AG08396 (cell line): Measurements from ENCODE around the gene METTL23.
"Not testable (repeated sequence)": the region's sequence is repeated elsewhere in the genome, so short reads cannot be mapped to it uniquely, and the experiment has no call there.

Experiments used
- DNase-seq: peaks from one replicate; pipeline ENCODE4 v3.0.0; 2012; ENCODE audit warnings: low spot score, mixed read lengths

METTL23 gene

GRCh38 chr17:76695059-76695831 is 31.4 kb upstream of the METTL23 start:
- no peak for DNase-seq

- no peak for DNase-seq
These were observed 29.6 kb upstream of the METTL23 start for GRCh38 chr17:76696763-76697701.

GRCh38 chr17:76697702-76698465 is 28.8 kb upstream of the METTL23 start:
- no peak for DNase-seq

GRCh38 chr17:76698466-76698977 is 28.1 kb upstream of the METTL23 start:
- DNase-seq, result not testable (repeated sequence)

- DNase-seq, result no peak
These were observed 26.4 kb upstream of the METTL23 start for GRCh38 chr17:76700270-76700616.

- peak; percentile 90 for DNase-seq
These were observed 25.8 kb upstream of the METTL23 start for GRCh38 chr17:76700617-76701470.

- DNase-seq, result peak; percentile 48
These were observed 25.1 kb upstream of the METTL23 start for GRCh38 chr17:76701471-76701967.

- no peak for DNase-seq
These were observed 24.6 kb upstream of the METTL23 start for GRCh38 chr17:76702076-76702475.

GRCh38 chr17:76702941-76703637 is 23.6 kb upstream of the METTL23 start:
- no peak for DNase-seq

- no peak for DNase-seq
These were observed 21.8 kb upstream of the METTL23 start for GRCh38 chr17:76704805-76705204.

GRCh38 chr17:76706817-76707216 is 19.8 kb upstream of the METTL23 start:
- no peak for DNase-seq

- peak; percentile 50 for DNase-seq
These were observed 18.4 kb upstream of the METTL23 start for GRCh38 chr17:76707985-76708807.

GRCh38 chr17:76709077-76709950 is 17.3 kb upstream of the METTL23 start:
- peak; percentile 95 for DNase-seq

- peak; percentile 47 for DNase-seq
These were observed 16.4 kb upstream of the METTL23 start for GRCh38 chr17:76709951-76710862.

GRCh38 chr17:76710863-76711611 is 15.6 kb upstream of the METTL23 start, which contains the start of gene MXRA7:
Gene MXRA7, minus strand, starts transcription at chr17:76710965. Its CDS starts 19 bp downstream, at chr17:76710946.
- DNase-seq, result peak; percentile 90

GRCh38 chr17:76712321-76712720 is 14.3 kb upstream of the METTL23 start:
- DNase-seq, result not testable (repeated sequence)
